GM19240 (cell line): ENCODE data around the gene GSTA3.
"Not testable (repeated sequence)": the region's sequence is repeated elsewhere in the genome, so short reads cannot be mapped to it uniquely, and the experiment has no call there.

Experiments used
- DNase-seq: peaks from one replicate; pipeline ENCODE4 v3.0.0; 2011; ENCODE audit warnings: low spot score; ENCODE audit not compliant: insufficient read length

The GSTA3 gene

GRCh38 chr6:52909531-52909930, at the start of gene GSTA3:
GSTA3 (minus strand) TSS chr6:52909698; CDS start chr6:52905834, 3,864 bp downstream.
- DNase-seq: no peak

GRCh38 chr6:52958546-52959255, 49.2 kb upstream of the GSTA3 start:
- no peak for DNase-seq

GRCh38 chr6:52955871-52956270, 46.4 kb upstream of the GSTA3 start:
- DNase-seq: no peak

- DNase-seq: no peak
Observed at GRCh38 chr6:52953911-52954839, 44.7 kb upstream of the GSTA3 start.

GRCh38 chr6:52946306-52946705, 36.8 kb upstream of the GSTA3 start:
- no peak for DNase-seq

- not testable (repeated sequence) for DNase-seq
Observed at GRCh38 chr6:52942821-52943220, 33.3 kb upstream of the GSTA3 start.

GRCh38 chr6:52942221-52942620, 32.7 kb upstream of the GSTA3 start:
- no peak for DNase-seq

GRCh38 chr6:52937908-52938307, 28.4 kb upstream of the GSTA3 start:
- DNase-seq: no peak

GRCh38 chr6:52933778-52934177, 24.3 kb upstream of the GSTA3 start:
- no peak for DNase-seq

GRCh38 chr6:52931351-52931750, 21.9 kb upstream of the GSTA3 start:
- no peak for DNase-seq

- DNase-seq: no peak
Observed at GRCh38 chr6:52929321-52930164, 20.0 kb upstream of the GSTA3 start.

- no peak for DNase-seq
Observed at GRCh38 chr6:52927451-52927850, 18.0 kb upstream of the GSTA3 start.

- no peak for DNase-seq
Observed at GRCh38 chr6:52925919-52926792, 16.7 kb upstream of the GSTA3 start.

- DNase-seq: no peak
Observed at GRCh38 chr6:52925042-52925441, 15.5 kb upstream of the GSTA3 start.

GRCh38 chr6:52923689-52924088, 14.2 kb upstream of the GSTA3 start:
- DNase-seq: not testable (repeated sequence)

- DNase-seq: no peak
Observed at GRCh38 chr6:52922161-52922560, 12.7 kb upstream of the GSTA3 start.

GRCh38 chr6:52921743-52922142, 12.2 kb upstream of the GSTA3 start:
- no peak for DNase-seq

GRCh38 chr6:52919511-52919910, 10.0 kb upstream of the GSTA3 start:
- not testable (repeated sequence) for DNase-seq

- not testable (repeated sequence) for DNase-seq
Observed at GRCh38 chr6:52918771-52919170, 9.3 kb upstream of the GSTA3 start.

GRCh38 chr6:52918027-52918686, 8.7 kb upstream of the GSTA3 start:
- DNase-seq: not testable (repeated sequence)
